Esophagus muscularis mucosa (tissue), 4 donors: Measurements from ENCODE around the gene MRPL1. TPM values are rescaled to one million over a fixed set of nuclear protein-coding genes. Genes with fewer than 3 reads are reported as not detected.

Experiments used
- DNase-seq: peaks from one replicate; pipeline ENCODE4 v3.0.0-alpha.2; 2017; ENCODE audit errors: extremely low spot score
- H3K27ac ChIP-seq, 4 donors: fragments of 200-600 bp; sonication (generic); replicated peaks in 1 of 4; 1 replicate in 3 of 4; 2 replicates in 1 of 4; pipeline ENCODE4 v1.5.1; 2016 to 2019; ENCODE audit warnings: mild to moderate bottlenecking in 1 of 4
- H3K27me3 ChIP-seq, 4 donors: fragments of 200-600 bp; sonication (generic); one replicate each; pipeline versions ENCODE4 v1.5.1 to v1.6.0; 2016 to 2019
- H3K36me3 ChIP-seq, 4 donors: fragments of 200-600 bp; sonication (generic); one replicate each; pipeline ENCODE4 v1.5.1; 2016 to 2019
- H3K4me1 ChIP-seq, 4 donors: fragments of 200-600 bp; sonication (generic); one replicate each; pipeline ENCODE4 v1.5.1; 2016 to 2019
- H3K4me3 ChIP-seq, 4 donors: fragments of 200-600 bp; sonication (generic); 1 replicate in 2 of 4; 2 replicates in 2 of 4; pipeline ENCODE4 v1.5.1; 2016 to 2019; ENCODE audit warnings: mild to moderate bottlenecking in 4 of 4, moderate library complexity in 1 of 4
- H3K9me3 ChIP-seq, 4 donors: fragments of 200-600 bp; sonication (generic); 1 replicate in 3 of 4; 2 replicates in 1 of 4; pipeline ENCODE4 v1.5.1; 2016 to 2019
- CTCF ChIP-seq, 3 experiments: fragments of 200-600 bp in 2 of 3; fragments of 450-650 bp in 1 of 3; sonication (generic) in 2 of 3; IDR thresholded peaks; one replicate each; pipeline ENCODE4 v1.5.1; 2017 to 2019; ENCODE audit warnings: antibody characterized with exemption in 3 of 3, mild to moderate bottlenecking in 2 of 3, moderate library complexity in 1 of 3
- EP300 ChIP-seq: sonication (generic); formaldehyde crosslinking; IDR thresholded peaks from one replicate; pipeline ENCODE4 v1.6.1; 2017; ENCODE audit warnings: antibody characterized with exemption
- POLR2A ChIP-seq: fragments of 450-650 bp; IDR thresholded peaks from one replicate; pipeline ENCODE4 v1.6.1; 2017; ENCODE audit warnings: antibody characterized with exemption, moderate library complexity, mild to moderate bottlenecking, low read depth
- POLR2AphosphoS5 ChIP-seq, 2 donors: sonication (generic); formaldehyde crosslinking; IDR thresholded peaks; one replicate each; pipeline ENCODE4 v1.6.1; 2017; ENCODE audit warnings: antibody characterized with exemption in 2 of 2
- WGBS: methylation state at CpG from one replicate; pipeline ENCODE4 v1.1.5; 2018; 5-methylcytosine and 5-hydroxymethylcytosine counted together
- intact Hi-C: fragments of 100-400 bp; cut with DNase I; formaldehyde crosslinking; loops from one replicate; pipeline ENCODE4 v1.15.1; 2023
- total RNA-seq, 4 donors: library from RNA; depleted of rRNA; stranded (reverse); fragments of >200 nt; gene quantifications; one replicate each; pipeline versions ENCODE4 v1.1.0 to v1.2.1, GENCODE V29; 2016

The MRPL1 gene
- total RNA-seq, 4 donors from 2014 or later = 16.6 to 28.2 (median 19.5) TPM

- Histone ChIP-seq H3K27me3 (no peaks in the 10 kb centered on the region), H3K27ac (no peak overlapping the region), H3K4me1 (peaks cover 8 to 26% (median 14%) of the 10 kb centered on the region in 4 donors), H3K4me3 (no peak overlapping the region), H3K36me3 (peaks cover 0 to 8% (median 8%) of the 10 kb centered on the region in 4 donors), H3K9me3 (no peaks in the 10 kb centered on the region)
- WGBS = 91% methylated on average over 3 of the region's 3 CpGs
- no peak for DNase-seq
- intact Hi-C loops = no loop called here
- TF ChIP-seq POLR2A (no peak), EP300 (no peak), CTCF (IDR thresholded peaks at IDR 0.05) (no peak), POLR2AphosphoS5 (IDR thresholded peaks at IDR 0.05) (no peak)
These were observed 2.6 kb downstream of the MRPL1 start for GRCh38 chr4:77865259-77865658.

GRCh38 chr4:77872723-77873445, 10.3 kb downstream of the MRPL1 start:
- Histone ChIP-seq H3K27me3 (no peaks in the 10 kb centered on the region), H3K4me1 (no peaks in the 10 kb centered on the region), H3K36me3 (peaks cover 17 to 56% (median 30%) of the 10 kb centered on the region in 4 donors), H3K9me3 (no peaks in the 10 kb centered on the region), H3K27ac (no peak overlapping the region), H3K4me3 (no peak overlapping the region)
- no peak for TF ChIP-seq CTCF (IDR thresholded peaks at IDR 0.05)
- TF ChIP-seq EP300 = no peak
- TF ChIP-seq POLR2A = no peak
- TF ChIP-seq POLR2AphosphoS5 (IDR thresholded peaks at IDR 0.05) = no peak
- DNase-seq = no peak
- WGBS = 94% methylated on average over 7 of the region's 7 CpGs
- intact Hi-C loops = no loop called here

- H3K27ac ChIP-seq = no peak overlapping the region
- H3K27me3 ChIP-seq = no peaks in the 10 kb centered on the region
- H3K9me3 ChIP-seq = no peaks in the 10 kb centered on the region
- H3K4me3 ChIP-seq = no peak overlapping the region
- TF ChIP-seq CTCF (IDR thresholded peaks at IDR 0.05) (no peak), EP300 (no peak), POLR2A (no peak), POLR2AphosphoS5 (IDR thresholded peaks at IDR 0.05) (no peak)
- DNase-seq = no peak
- intact Hi-C loops = no loop called here
- H3K36me3 ChIP-seq = peaks cover 12 to 54% (median 31%) of the 10 kb centered on the region in 4 donors
- 91% methylated on average over 4 of the region's 4 CpGs for WGBS
- no peaks in the 10 kb centered on the region for H3K4me1 ChIP-seq
These were observed 14.5 kb downstream of the MRPL1 start for GRCh38 chr4:77877167-77877566.

- H3K4me3 ChIP-seq = no peak overlapping the region
- H3K27me3 ChIP-seq = no peaks in the 10 kb centered on the region
- DNase-seq = no peak
- TF ChIP-seq CTCF (IDR thresholded peaks at IDR 0.05) (no peak), POLR2A (no peak), EP300 (no peak), POLR2AphosphoS5 (IDR thresholded peaks at IDR 0.05) (no peak)
- intact Hi-C loops = no loop called here
- 92% methylated on average over 15 of the region's 15 CpGs for WGBS
- no peak overlapping the region for H3K27ac ChIP-seq
- no peaks in the 10 kb centered on the region for H3K4me1 ChIP-seq
- H3K36me3 ChIP-seq = peaks cover 4 to 50% (median 23%) of the 10 kb centered on the region in 4 donors
- H3K9me3 ChIP-seq = no peaks in the 10 kb centered on the region
These were observed 15.3 kb downstream of the MRPL1 start for GRCh38 chr4:77877771-77878565.
